GM19467 (cell line): ENCODE measurements around the gene TMEM120B.

Experiments used
- ATAC-seq: cut with Tn5 transposase; IDR thresholded peaks from one replicate; pipeline ENCODE4 v1.9.1; 2021; ENCODE audit warnings: mild to moderate bottlenecking, moderate library complexity; ENCODE audit not compliant: unreplicated experiment

The TMEM120B gene

GRCh38 chr12:121800694-121801594 is 88.4 kb downstream of the TMEM120B start:
- ATAC-seq = no peak

DNA sequence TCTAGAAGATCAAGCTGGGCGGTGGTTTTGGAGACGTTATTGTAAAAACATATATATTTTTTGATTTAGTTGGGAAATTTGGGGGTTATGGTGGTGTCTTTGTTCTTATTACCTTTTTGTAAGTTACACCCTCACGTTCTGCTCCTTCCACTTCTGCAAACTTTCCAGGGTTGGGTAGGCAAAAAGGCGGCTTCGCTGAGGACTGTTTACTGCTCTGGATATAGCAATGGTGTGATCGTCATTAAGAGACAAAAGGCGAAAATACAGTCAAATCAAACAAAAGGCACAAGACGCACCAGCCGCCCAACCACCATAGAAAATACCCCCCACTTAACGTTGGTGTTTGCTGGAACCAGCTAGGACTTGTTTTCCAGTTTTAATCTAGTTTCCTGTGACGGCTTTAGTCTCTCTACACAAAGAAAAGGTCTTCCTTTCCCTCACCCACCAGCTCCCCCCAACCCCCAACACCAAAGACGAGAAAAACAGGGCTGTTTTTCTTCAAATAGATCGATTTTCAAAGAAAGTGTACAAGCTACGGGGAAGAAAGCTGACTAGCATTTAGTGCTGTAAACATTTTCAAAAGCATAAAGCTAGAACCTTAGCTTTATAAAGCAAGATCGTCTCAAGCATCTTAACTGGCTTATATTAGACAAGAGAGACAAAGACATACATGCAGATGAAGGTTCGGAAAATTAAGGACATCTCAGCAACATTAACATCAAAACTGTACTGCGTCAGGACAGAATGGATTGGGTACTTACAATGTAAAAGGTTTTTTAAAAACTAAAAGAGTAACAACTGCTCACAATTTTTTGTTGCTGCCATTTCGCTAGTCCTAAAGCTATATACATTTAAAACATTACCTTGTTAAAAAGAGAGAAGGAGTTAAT is 89.3 kb downstream of the TMEM120B start:
- ATAC-seq = no peak

GRCh38 chr12:121802485-121802842 is 89.9 kb downstream of the TMEM120B start:
- ATAC-seq = no peak

DNA sequence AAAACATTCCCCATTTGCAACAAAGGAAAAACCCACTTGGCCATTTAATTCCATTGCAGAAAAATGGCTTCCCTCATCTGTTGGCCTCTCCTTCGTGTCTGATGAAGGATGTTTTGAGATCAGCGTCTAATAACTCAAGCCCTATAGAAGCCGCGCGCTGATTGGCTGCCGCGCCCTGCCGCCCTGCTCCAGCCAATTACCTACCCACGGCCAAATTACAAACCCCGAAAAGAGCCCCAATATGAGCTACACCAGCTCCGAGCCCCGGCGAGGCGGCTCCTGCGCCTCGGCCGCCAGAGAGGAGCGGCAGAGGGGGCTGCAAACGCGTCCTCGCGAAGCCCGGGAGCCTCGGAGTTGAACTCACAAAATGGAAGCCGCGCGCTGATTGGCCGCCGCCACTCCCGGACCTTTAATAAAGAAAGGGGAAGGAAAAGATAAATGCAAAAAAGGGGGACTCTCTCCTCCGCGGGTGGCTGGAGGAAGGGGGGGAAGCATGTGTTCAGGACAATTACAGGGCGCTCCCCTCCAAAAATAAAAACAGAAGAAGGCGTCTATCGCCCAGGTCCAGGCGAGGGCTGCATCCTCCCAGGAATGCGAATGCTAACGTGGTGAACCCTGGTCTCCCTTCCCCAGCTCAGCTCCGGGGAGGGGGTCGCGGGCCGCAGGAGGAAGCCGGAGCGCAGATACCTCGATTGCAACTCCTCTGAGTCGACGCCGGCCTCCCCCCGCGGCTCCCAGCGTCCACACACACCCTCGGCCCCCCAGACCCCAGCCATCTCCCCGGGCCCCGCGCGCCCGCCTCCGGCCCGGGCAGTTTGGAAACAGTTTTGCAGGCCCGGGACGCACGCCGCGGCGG is 90.5 kb downstream of the TMEM120B start:
- ATAC-seq = peak; percentile 36

DNA sequence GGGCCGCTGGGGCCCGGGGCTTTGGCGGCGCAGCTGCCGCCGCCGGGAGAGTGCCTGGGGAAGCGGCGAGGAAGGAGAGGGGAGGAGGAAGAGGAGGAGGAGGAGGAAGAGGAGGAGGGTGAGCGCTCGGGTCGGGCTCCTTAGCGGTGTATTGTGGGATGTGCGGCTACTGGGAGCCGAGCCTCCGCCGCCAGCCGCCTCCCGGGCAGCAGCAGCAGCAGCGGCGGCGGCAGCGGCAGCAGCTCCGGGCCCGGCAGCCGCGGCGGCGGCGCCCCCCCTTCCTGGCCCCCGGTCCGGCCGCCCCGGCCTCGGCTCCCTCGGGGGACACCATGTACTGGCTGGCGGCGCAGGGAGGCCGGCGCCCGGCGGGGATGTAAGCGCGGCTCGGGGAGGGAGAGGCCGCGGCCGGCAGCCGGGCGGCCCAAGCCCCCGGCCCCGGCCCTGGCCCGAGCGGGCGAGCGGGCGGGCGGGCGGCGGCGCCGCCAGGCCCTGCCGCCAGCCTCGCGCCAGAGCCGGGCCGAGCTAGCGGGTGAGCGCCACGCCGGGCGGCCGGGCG is 91.4 kb downstream of the TMEM120B start, which contains the start of gene SETD1B:
Gene SETD1B (plus strand): TSS at position 149 of the 556 bp plus-strand sequence. CDS start 729 bp downstream, outside the sequence.
- ATAC-seq = no peak

GRCh38 chr12:121804417-121805111 is 92.0 kb downstream of the TMEM120B start:
- ATAC-seq = no peak

DNA sequence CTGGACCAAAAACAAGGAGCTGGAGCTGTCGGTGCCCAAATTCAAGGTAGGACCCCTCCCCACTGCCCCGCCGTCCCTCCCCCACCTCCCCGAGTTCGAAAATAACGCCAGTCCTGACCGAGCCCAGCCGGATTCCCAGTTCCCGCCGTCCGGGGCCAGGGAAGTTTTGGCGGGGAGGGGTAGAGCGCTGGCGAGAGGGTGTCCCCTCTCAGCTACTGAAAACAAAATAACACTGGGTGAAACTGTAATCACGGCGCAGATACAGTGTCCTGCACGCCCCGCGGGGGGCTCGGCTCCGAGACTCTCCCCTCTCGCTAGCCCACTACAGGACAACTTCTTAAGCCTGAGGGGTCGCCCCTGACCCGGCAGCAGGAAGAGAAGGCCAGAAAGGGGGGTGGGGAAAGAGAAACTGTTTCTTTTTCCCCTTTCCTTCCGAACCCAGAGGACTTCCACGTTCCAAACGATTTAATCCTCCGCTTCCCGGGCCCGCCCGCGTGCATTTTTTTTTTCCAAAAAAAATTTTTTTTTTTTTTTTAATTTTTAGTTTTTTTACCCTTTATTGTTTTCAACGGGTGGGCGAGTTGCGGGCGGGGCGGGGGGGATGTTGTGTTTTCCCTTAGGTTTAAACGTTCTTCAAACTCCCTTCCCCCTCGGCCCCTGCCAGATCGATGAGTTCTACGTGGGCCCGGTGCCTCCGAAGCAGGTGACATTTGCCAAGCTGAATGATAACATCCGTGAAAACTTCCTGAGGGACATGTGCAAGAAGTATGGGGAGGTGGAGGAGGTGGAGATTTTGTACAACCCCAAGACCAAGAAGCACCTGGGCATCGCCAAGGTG is 92.8 kb downstream of the TMEM120B start:
- ATAC-seq = no peak

GRCh38 chr12:121806009-121806545 is 93.5 kb downstream of the TMEM120B start:
- no peak for ATAC-seq

- ATAC-seq = no peak
Measured at GRCh38 chr12:121806546-121807423, 94.2 kb downstream of the TMEM120B start.

DNA sequence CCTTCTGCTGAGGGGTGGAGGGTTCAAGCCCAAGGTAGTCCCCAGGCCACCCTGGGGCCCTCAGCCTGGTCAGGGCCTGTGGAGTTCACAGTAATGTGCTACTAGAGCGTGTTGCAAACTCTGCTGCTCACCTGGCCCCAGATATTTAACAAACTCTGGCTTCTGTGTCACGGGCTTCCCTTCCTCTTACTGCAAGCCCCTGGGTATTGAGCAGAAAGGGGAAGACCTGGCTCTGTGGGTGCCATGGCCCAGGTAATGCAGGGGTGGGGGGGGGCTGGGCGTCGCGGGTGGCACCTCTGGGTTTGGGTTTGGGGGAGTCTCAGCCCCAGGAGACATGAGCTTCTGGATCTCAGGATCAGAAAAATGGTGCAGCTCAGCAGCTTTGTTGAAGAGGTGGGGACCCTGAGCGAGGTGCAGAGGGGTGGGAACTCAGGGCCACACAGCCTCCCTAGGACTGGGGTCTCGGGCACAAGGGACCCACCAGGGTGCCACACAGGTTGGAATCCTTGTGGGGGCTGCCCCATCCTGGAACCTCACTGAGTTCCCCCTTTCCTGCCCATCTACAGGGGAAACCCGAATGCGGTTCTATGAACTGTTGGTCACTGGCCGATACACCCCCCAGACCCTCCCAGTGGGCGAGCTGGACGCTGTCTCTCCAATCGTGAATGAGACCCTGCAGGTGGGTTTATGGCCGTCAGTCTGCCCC is 95.2 kb downstream of the TMEM120B start:
- no peak for ATAC-seq

- ATAC-seq = no peak
Measured at GRCh38 chr12:121808623-121809022, 96.1 kb downstream of the TMEM120B start.

GRCh38 chr12:121809712-121810116 is 97.2 kb downstream of the TMEM120B start:
- no peak for ATAC-seq

- no peak for ATAC-seq
Measured at GRCh38 chr12:121810234-121810817, 97.8 kb downstream of the TMEM120B start.

DNA sequence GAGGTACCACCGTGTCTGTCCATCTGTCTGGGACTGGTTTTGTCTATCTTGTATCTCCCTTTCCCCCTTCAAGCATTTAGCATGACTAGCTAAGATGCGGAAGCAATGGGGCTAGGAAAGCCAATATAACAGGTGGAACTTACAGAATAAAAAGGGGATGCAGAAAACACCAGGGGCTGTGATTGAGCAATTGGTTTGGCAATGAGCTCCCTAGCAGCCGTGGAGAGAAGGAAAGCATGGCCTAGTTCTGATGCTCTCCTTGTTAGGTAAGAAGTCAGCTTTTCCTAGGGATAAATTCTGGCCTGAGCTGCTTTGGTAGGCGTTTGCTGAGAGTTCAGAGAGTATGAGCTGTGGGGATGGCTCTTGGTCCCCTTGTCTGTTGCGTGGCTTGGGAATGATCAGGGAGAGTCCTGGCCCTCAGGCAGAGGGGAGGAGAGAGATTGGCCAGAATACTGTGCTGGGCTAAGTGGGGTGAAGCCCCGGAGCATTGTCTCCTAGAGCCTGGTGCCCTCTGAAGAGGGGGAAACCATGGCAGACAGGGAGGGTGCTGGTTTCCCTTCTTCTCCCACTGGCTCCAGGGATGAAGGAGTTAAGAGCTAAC is 98.4 kb downstream of the TMEM120B start:
- no peak for ATAC-seq

DNA sequence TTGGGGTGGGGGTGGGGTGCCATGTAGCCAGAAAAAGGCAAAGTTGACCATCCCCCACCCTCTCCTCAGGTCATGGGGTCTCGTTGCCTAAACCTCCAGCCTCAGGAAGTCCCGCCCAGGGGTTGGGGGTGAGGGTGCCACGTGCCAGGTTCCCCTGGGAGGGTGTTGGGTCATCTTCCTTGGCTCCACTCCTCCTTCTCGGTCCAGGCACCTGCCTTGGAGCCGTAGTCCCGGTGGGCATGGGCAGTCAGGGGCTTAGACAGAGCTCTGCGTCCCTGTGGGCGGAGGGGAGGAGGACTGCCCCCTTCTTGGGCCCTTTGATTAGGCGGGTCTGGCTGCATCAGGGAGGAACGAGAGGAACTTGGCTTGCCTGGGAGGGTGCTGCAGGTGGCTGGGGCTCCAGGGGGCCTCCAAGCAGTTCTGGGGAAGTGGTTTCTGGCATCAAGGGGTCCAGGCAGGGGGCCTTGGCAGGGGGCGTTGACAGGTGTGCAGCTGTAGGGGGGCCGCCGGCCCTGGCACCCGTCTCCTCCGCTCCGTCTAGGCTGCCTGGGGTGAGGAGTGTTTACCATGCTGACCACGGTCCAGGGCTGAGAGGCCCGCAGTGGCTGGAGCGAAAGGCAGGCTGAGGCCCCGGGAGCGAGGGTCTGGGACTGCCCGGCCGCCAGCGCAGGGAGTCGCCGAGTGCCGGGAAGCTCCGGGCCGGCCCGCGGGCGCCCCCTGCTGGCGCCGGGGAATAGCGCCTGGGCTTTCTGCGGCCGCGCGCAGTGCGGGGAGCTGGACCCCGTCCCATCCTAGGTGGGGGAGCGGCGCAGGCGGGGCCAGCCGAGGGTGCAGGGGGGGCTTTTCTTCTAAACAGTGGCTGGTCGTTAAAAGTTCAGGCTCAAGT is 99.1 kb downstream of the TMEM120B start:
- ATAC-seq = no peak
